ENCODE data around the gene LRBA.

- no peak for TF ChIP-seq CTCF (IDR thresholded peaks at IDR 0.05)
- no peak for TF ChIP-seq POLR2AphosphoS5 (IDR thresholded peaks at IDR 0.05)
- TF ChIP-seq POLR2A (IDR thresholded peaks at IDR 0.05), result no peak
Measured at GRCh38 chr4:150859453-150859852, 155.6 kb downstream of the LRBA start.

Measured in stomach (tissue), 4 donors.